ENCODE data around the gene TPRG1. TPM values are rescaled to one million over a fixed set of nuclear protein-coding genes. Genes with fewer than 3 reads are reported as not detected.

The TPRG1 gene
- total and polyA plus RNA-seq, 4 donors, result 1.0 to 46.6 (median 6.9) TPM

DNA sequence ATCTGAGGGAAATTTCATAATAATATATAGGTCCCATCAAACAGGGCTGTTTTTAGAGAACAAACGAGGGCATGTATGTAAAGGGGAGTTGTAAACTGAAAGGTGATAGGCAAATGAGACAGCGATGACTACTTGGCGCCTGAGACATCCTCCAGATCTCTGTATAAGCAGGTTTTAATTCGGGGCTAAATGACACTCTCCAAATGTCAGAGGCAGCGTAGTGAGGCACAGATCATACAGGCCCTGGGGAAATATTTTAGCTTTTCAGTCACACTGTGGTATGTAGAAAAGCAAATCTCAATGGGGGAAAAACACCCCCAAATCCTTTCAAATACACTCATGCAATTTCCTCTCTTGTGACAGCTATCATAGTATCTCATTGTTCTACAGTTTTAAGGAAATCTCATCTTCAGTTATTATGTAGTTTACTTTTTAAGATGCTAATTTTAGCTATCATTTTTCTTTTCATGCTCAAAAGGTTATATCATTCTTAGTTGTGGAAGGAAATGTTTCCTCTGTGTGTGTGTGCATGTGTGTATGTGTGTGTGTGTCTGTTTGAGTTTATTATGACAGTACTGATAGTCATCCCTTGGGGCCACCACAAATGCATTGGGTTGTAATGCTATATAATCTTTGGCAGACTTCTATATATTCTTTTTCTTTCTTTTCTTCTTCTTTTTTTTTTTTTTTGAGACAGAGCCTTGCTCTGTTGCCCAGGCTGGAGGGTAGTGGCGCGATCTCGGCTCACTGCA, 1.1 kb downstream of the TPRG1 start:
- no peaks in the 10 kb centered on the region for H3K4me1 ChIP-seq (ENCODE audit: control insufficient read depth in 4 of 4, insufficient read depth in 4 of 4, low read length in 3 of 4)
- no peak overlapping the region for H3K27ac ChIP-seq (ENCODE audit: low read depth in 1 of 2, low read length in 2 of 2)
- TF ChIP-seq FOXA1 (IDR thresholded peaks at IDR 0.05), result no peak
- no peak for TF ChIP-seq EGR1 (IDR thresholded peaks at IDR 0.05; ENCODE audit: low read depth in 2 of 2)
- no peak for TF ChIP-seq RXRA (IDR thresholded peaks at IDR 0.05)
- TF ChIP-seq JUND (IDR thresholded peaks at IDR 0.05), result no peak
- no peak for TF ChIP-seq SP1 (IDR thresholded peaks at IDR 0.05)
- TF ChIP-seq, protein P1, sequence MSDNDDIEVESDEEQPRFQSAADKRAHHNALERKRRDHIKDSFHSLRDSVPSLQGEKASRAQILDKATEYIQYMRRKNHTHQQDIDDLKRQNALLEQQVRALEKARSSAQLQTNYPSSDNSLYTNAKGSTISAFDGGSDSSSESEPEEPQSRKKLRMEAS (IDR thresholded peaks at IDR 0.05), result no peak
- TF ChIP-seq RAD21 (IDR thresholded peaks at IDR 0.05), result no peak
- no peak for TF ChIP-seq FOXA2 (IDR thresholded peaks at IDR 0.05)
- no peak for TF ChIP-seq NR2F2 (IDR thresholded peaks at IDR 0.05)
- TF ChIP-seq GABPA (IDR thresholded peaks at IDR 0.05 in 1 of 2, conservative IDR thresholded peaks at IDR 0.05 in 1 of 2), result no peak
- TF ChIP-seq, protein P2, sequence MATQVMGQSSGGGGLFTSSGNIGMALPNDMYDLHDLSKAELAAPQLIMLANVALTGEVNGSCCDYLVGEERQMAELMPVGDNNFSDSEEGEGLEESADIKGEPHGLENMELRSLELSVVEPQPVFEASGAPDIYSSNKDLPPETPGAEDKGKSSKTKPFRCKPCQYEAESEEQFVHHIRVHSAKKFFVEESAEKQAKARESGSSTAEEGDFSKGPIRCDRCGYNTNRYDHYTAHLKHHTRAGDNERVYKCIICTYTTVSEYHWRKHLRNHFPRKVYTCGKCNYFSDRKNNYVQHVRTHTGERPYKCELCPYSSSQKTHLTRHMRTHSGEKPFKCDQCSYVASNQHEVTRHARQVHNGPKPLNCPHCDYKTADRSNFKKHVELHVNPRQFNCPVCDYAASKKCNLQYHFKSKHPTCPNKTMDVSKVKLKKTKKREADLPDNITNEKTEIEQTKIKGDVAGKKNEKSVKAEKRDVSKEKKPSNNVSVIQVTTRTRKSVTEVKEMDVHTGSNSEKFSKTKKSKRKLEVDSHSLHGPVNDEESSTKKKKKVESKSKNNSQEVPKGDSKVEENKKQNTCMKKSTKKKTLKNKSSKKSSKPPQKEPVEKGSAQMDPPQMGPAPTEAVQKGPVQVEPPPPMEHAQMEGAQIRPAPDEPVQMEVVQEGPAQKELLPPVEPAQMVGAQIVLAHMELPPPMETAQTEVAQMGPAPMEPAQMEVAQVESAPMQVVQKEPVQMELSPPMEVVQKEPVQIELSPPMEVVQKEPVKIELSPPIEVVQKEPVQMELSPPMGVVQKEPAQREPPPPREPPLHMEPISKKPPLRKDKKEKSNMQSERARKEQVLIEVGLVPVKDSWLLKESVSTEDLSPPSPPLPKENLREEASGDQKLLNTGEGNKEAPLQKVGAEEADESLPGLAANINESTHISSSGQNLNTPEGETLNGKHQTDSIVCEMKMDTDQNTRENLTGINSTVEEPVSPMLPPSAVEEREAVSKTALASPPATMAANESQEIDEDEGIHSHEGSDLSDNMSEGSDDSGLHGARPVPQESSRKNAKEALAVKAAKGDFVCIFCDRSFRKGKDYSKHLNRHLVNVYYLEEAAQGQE (IDR thresholded peaks at IDR 0.05), result no peak
- TF ChIP-seq HNF4A (conservative IDR thresholded peaks at IDR 0.05), result no peak
- no peak for TF ChIP-seq TAF1 (conservative IDR thresholded peaks at IDR 0.05)
- no peak for TF ChIP-seq HNF4G (IDR thresholded peaks at IDR 0.05)
- no peak overlapping the region for H3K4me3 ChIP-seq (ENCODE audit: low read depth in 1 of 3, low read length in 3 of 3)
- no peaks in the 10 kb centered on the region for H3K9me3 ChIP-seq (ENCODE audit: control insufficient read depth in 4 of 4, low read length in 3 of 4)
- DNase-seq (ENCODE audit: low spot score), result no peak
- H3K9ac ChIP-seq (ENCODE audit: low read depth in 1 of 2, low read length in 2 of 2), result no peak overlapping the region
- peaks cover 0 to 3% (median under 1%) of the 10 kb centered on the region in 4 donors for H3K36me3 ChIP-seq (ENCODE audit: control insufficient read depth in 4 of 4, insufficient read depth in 3 of 4, low read depth in 1 of 4, low read length in 3 of 4)
- WGBS, result 94% methylated on average over 8 of the region's 8 CpGs
- no peaks in the 10 kb centered on the region for H3K27me3 ChIP-seq (ENCODE audit: control insufficient read depth in 4 of 4, insufficient read depth in 4 of 4, low read length in 3 of 4)

DNA sequence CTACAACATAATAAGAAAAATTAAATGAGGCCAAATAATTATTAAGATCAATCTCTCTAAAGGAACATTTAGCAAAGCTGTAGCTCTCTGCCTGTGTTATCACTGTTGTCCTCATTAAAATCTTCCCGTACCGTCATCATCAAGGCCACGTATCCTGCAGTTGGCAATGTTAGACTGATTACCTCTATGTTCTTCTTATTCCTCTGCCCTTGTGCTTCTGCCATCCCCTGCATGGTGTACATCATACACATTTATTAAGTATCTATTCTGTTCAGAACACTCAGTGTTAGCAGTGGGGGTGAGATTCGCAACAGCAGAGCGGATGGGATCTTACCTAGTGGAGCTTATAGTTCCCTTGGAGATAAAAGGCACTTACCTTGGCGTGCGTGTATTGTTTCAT, 12.8 kb downstream of the TPRG1 start:
- TF ChIP-seq JUND (IDR thresholded peaks at IDR 0.05) (no peak), NR2F2 (IDR thresholded peaks at IDR 0.05) (no peak), HNF4G (IDR thresholded peaks at IDR 0.05) (no peak), TAF1 (conservative IDR thresholded peaks at IDR 0.05) (no peak), RXRA (IDR thresholded peaks at IDR 0.05) (no peak), SP1 (IDR thresholded peaks at IDR 0.05) (no peak), HNF4A (conservative IDR thresholded peaks at IDR 0.05) (no peak), FOXA2 (IDR thresholded peaks at IDR 0.05) (no peak), GABPA (IDR thresholded peaks at IDR 0.05 in 1 of 2, conservative IDR thresholded peaks at IDR 0.05 in 1 of 2) (no peak), YY1 (IDR thresholded peaks at IDR 0.05) (no peak), FOXA1 (IDR thresholded peaks at IDR 0.05) (no peak), RAD21 (IDR thresholded peaks at IDR 0.05) (no peak)
- TF ChIP-seq, protein P1 (IDR thresholded peaks at IDR 0.05), result no peak
- TF ChIP-seq, protein P3, sequence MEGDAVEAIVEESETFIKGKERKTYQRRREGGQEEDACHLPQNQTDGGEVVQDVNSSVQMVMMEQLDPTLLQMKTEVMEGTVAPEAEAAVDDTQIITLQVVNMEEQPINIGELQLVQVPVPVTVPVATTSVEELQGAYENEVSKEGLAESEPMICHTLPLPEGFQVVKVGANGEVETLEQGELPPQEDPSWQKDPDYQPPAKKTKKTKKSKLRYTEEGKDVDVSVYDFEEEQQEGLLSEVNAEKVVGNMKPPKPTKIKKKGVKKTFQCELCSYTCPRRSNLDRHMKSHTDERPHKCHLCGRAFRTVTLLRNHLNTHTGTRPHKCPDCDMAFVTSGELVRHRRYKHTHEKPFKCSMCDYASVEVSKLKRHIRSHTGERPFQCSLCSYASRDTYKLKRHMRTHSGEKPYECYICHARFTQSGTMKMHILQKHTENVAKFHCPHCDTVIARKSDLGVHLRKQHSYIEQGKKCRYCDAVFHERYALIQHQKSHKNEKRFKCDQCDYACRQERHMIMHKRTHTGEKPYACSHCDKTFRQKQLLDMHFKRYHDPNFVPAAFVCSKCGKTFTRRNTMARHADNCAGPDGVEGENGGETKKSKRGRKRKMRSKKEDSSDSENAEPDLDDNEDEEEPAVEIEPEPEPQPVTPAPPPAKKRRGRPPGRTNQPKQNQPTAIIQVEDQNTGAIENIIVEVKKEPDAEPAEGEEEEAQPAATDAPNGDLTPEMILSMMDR (IDR thresholded peaks at IDR 0.05; ENCODE audit: low read depth, low read length, missing input control), result no peak
- TF ChIP-seq, protein P4, sequence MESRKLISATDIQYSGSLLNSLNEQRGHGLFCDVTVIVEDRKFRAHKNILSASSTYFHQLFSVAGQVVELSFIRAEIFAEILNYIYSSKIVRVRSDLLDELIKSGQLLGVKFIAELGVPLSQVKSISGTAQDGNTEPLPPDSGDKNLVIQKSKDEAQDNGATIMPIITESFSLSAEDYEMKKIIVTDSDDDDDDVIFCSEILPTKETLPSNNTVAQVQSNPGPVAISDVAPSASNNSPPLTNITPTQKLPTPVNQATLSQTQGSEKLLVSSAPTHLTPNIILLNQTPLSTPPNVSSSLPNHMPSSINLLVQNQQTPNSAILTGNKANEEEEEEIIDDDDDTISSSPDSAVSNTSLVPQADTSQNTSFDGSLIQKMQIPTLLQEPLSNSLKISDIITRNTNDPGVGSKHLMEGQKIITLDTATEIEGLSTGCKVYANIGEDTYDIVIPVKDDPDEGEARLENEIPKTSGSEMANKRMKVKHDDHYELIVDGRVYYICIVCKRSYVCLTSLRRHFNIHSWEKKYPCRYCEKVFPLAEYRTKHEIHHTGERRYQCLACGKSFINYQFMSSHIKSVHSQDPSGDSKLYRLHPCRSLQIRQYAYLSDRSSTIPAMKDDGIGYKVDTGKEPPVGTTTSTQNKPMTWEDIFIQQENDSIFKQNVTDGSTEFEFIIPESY (IDR thresholded peaks at IDR 0.05), result no peak
- TF ChIP-seq, protein P2 (IDR thresholded peaks at IDR 0.05), result no peak
- Histone ChIP-seq H3K27me3 (ENCODE audit: control insufficient read depth in 4 of 4, insufficient read depth in 4 of 4, low read length in 3 of 4) (no peaks in the 10 kb centered on the region), H3K4me1 (ENCODE audit: control insufficient read depth in 4 of 4, insufficient read depth in 4 of 4, low read length in 3 of 4) (no peaks in the 10 kb centered on the region), H3K9me3 (ENCODE audit: control insufficient read depth in 4 of 4, low read length in 3 of 4) (no peaks in the 10 kb centered on the region), H3K9ac (ENCODE audit: low read depth in 1 of 2, low read length in 2 of 2) (no peak overlapping the region), H3K27ac (ENCODE audit: low read depth in 1 of 2, low read length in 2 of 2) (no peak overlapping the region), H3K4me3 (ENCODE audit: low read depth in 1 of 3, low read length in 3 of 3) (no peak overlapping the region), H3K36me3 (ENCODE audit: control insufficient read depth in 4 of 4, insufficient read depth in 3 of 4, low read depth in 1 of 4, low read length in 3 of 4) (peaks cover 0 to 4% (median 3%) of the 10 kb centered on the region in 4 donors)
- DNase-seq (ENCODE audit: low spot score), result no peak
- WGBS, result 97% methylated on average over 7 of the region's 7 CpGs

All from liver (tissue), 9 donors.